ENCODE results near the gene MID1IP1.

DNA sequence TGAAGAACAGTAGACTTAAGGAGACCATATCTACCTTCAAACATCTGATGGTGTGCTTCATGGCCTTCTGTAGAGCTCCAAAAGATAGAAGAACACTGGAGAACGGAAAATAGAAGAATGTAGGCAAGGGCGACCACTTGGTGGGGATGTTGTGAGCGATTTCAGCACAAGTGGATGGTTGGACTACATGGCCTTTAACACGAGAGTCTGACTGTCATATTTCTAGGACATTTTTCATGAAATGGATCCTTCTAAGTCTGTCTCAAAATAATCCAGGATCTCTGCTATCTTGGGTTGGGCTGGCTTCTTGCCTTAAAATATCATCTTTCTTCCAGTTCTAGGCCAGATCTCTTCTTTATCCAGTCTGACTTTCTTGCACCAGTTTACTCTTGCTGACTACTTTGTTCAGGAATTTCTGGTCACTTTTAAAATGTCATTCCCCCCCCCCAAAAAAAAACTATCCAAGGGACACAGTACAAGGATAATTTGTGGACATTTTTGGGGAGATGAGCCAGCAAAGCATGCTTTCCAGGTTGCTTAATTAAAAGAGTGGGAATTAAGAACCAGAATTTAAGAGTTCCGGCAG, 1.2 kb upstream of the MID1IP1 start:
- TF ChIP-seq, protein P1, sequence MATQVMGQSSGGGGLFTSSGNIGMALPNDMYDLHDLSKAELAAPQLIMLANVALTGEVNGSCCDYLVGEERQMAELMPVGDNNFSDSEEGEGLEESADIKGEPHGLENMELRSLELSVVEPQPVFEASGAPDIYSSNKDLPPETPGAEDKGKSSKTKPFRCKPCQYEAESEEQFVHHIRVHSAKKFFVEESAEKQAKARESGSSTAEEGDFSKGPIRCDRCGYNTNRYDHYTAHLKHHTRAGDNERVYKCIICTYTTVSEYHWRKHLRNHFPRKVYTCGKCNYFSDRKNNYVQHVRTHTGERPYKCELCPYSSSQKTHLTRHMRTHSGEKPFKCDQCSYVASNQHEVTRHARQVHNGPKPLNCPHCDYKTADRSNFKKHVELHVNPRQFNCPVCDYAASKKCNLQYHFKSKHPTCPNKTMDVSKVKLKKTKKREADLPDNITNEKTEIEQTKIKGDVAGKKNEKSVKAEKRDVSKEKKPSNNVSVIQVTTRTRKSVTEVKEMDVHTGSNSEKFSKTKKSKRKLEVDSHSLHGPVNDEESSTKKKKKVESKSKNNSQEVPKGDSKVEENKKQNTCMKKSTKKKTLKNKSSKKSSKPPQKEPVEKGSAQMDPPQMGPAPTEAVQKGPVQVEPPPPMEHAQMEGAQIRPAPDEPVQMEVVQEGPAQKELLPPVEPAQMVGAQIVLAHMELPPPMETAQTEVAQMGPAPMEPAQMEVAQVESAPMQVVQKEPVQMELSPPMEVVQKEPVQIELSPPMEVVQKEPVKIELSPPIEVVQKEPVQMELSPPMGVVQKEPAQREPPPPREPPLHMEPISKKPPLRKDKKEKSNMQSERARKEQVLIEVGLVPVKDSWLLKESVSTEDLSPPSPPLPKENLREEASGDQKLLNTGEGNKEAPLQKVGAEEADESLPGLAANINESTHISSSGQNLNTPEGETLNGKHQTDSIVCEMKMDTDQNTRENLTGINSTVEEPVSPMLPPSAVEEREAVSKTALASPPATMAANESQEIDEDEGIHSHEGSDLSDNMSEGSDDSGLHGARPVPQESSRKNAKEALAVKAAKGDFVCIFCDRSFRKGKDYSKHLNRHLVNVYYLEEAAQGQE (IDR thresholded peaks at IDR 0.05), result peak; percentile 69
- TF ChIP-seq, protein P2, sequence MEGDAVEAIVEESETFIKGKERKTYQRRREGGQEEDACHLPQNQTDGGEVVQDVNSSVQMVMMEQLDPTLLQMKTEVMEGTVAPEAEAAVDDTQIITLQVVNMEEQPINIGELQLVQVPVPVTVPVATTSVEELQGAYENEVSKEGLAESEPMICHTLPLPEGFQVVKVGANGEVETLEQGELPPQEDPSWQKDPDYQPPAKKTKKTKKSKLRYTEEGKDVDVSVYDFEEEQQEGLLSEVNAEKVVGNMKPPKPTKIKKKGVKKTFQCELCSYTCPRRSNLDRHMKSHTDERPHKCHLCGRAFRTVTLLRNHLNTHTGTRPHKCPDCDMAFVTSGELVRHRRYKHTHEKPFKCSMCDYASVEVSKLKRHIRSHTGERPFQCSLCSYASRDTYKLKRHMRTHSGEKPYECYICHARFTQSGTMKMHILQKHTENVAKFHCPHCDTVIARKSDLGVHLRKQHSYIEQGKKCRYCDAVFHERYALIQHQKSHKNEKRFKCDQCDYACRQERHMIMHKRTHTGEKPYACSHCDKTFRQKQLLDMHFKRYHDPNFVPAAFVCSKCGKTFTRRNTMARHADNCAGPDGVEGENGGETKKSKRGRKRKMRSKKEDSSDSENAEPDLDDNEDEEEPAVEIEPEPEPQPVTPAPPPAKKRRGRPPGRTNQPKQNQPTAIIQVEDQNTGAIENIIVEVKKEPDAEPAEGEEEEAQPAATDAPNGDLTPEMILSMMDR (IDR thresholded peaks at IDR 0.05; ENCODE audit: low read depth, low read length, missing input control), result peak; percentile 37
- TF ChIP-seq MAX (IDR thresholded peaks at IDR 0.05) (no peak), GABPA (IDR thresholded peaks at IDR 0.05 in 1 of 2, conservative IDR thresholded peaks at IDR 0.05 in 1 of 2) (no peak), JUND (IDR thresholded peaks at IDR 0.05) (no peak), TAF1 (conservative IDR thresholded peaks at IDR 0.05) (no peak), RAD21 (IDR thresholded peaks at IDR 0.05) (peak; percentile 76 to 82), SP1 (IDR thresholded peaks at IDR 0.05) (no peak), RXRA (IDR thresholded peaks at IDR 0.05) (no peak), NR2F2 (IDR thresholded peaks at IDR 0.05) (peak; percentile 28), HNF4A (conservative IDR thresholded peaks at IDR 0.05) (peak in 1 of 2 donors; percentile 7), FOXA1 (IDR thresholded peaks at IDR 0.05) (no peak)
- TF ChIP-seq, protein P3, sequence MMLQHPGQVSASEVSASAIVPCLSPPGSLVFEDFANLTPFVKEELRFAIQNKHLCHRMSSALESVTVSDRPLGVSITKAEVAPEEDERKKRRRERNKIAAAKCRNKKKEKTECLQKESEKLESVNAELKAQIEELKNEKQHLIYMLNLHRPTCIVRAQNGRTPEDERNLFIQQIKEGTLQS (IDR thresholded peaks at IDR 0.05), result no peak
- TF ChIP-seq, protein P4, sequence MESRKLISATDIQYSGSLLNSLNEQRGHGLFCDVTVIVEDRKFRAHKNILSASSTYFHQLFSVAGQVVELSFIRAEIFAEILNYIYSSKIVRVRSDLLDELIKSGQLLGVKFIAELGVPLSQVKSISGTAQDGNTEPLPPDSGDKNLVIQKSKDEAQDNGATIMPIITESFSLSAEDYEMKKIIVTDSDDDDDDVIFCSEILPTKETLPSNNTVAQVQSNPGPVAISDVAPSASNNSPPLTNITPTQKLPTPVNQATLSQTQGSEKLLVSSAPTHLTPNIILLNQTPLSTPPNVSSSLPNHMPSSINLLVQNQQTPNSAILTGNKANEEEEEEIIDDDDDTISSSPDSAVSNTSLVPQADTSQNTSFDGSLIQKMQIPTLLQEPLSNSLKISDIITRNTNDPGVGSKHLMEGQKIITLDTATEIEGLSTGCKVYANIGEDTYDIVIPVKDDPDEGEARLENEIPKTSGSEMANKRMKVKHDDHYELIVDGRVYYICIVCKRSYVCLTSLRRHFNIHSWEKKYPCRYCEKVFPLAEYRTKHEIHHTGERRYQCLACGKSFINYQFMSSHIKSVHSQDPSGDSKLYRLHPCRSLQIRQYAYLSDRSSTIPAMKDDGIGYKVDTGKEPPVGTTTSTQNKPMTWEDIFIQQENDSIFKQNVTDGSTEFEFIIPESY (IDR thresholded peaks at IDR 0.05), result no peak
